Measurements from ENCODE around the gene TMC7. TPM values are rescaled to one million over a fixed set of nuclear protein-coding genes. Genes with fewer than 3 reads are reported as not detected.

The TMC7 gene
- total and polyA plus RNA-seq, 3 donors from 2014 or later, result 9.8 to 33.0 (median 14.6) TPM

- intact Hi-C loops (cut with DNase I; ENCODE audit: low total_unique reads), result no loop called here
- Histone ChIP-seq H3K9me3 (no peaks in the 10 kb centered on the region), H3K4me3 (no peak overlapping the region), H3K36me3 (ENCODE audit: low read depth, missing control alignments) (no peaks in the 10 kb centered on the region), H3K27me3 (no peaks in the 10 kb centered on the region), H3K4me1 (no peaks in the 10 kb centered on the region), H3K27ac (no peak overlapping the region)
- DNase-seq, result no peak
- no peak for TF ChIP-seq POLR2A (IDR thresholded peaks at IDR 0.05)
- TF ChIP-seq CTCF (IDR thresholded peaks at IDR 0.05), result no peak
Observed at GRCh38 chr16:19017179-19017578, 33.4 kb downstream of the TMC7 start.

GRCh38 chr16:19020689-19021088 is 37.0 kb downstream of the TMC7 start:
- TF ChIP-seq POLR2A (IDR thresholded peaks at IDR 0.05), result no peak
- no peak for TF ChIP-seq CTCF (IDR thresholded peaks at IDR 0.05)
- intact Hi-C loops (cut with DNase I; ENCODE audit: low total_unique reads), result no loop called here
- H3K4me1 ChIP-seq, result no peaks in the 10 kb centered on the region
- H3K27me3 ChIP-seq, result no peaks in the 10 kb centered on the region
- WGBS, 2 donors, result 92 to 94% methylated on average over 4 of the region's 4 CpGs
- H3K27ac ChIP-seq, result no peak overlapping the region
- DNase-seq, result no peak
- no peaks in the 10 kb centered on the region for H3K9me3 ChIP-seq
- no peaks in the 10 kb centered on the region for H3K36me3 ChIP-seq (ENCODE audit: low read depth, missing control alignments)
- H3K4me3 ChIP-seq, result no peak overlapping the region

GRCh38 chr16:19021747-19022146 is 38.0 kb downstream of the TMC7 start:
- no peak for DNase-seq
- Histone ChIP-seq H3K4me1 (no peaks in the 10 kb centered on the region), H3K4me3 (no peak overlapping the region), H3K9me3 (no peaks in the 10 kb centered on the region), H3K27ac (no peak overlapping the region), H3K36me3 (ENCODE audit: low read depth, missing control alignments) (no peaks in the 10 kb centered on the region), H3K27me3 (no peaks in the 10 kb centered on the region)
- intact Hi-C loops (cut with DNase I; ENCODE audit: low total_unique reads), result no loop called here
- 83 to 89% methylated on average over 4 of the region's 4 CpGs for WGBS, 2 donors
- TF ChIP-seq POLR2A (IDR thresholded peaks at IDR 0.05), result no peak
- TF ChIP-seq CTCF (IDR thresholded peaks at IDR 0.05), result no peak

GRCh38 chr16:19027416-19027815 is 43.7 kb downstream of the TMC7 start:
- Histone ChIP-seq H3K27me3 (no peaks in the 10 kb centered on the region), H3K4me1 (no peaks in the 10 kb centered on the region), H3K9me3 (no peaks in the 10 kb centered on the region), H3K4me3 (no peak overlapping the region), H3K36me3 (ENCODE audit: low read depth, missing control alignments) (no peaks in the 10 kb centered on the region), H3K27ac (no peak overlapping the region)
- no peak for DNase-seq
- TF ChIP-seq CTCF (IDR thresholded peaks at IDR 0.05) (no peak), POLR2A (IDR thresholded peaks at IDR 0.05) (no peak)
- intact Hi-C loops (cut with DNase I; ENCODE audit: low total_unique reads), result no loop called here
- WGBS, 2 donors, result 38 to 45% methylated on average over 3 of the region's 3 CpGs

- TF ChIP-seq CTCF (IDR thresholded peaks at IDR 0.05) (no peak), POLR2A (IDR thresholded peaks at IDR 0.05) (no peak)
- Histone ChIP-seq H3K27ac (no peak overlapping the region), H3K27me3 (no peaks in the 10 kb centered on the region), H3K36me3 (ENCODE audit: low read depth, missing control alignments) (no peaks in the 10 kb centered on the region), H3K4me1 (no peaks in the 10 kb centered on the region), H3K9me3 (no peaks in the 10 kb centered on the region), H3K4me3 (no peak overlapping the region)
- intact Hi-C loops (cut with DNase I; ENCODE audit: low total_unique reads), result no loop called here
- DNase-seq, result no peak
- WGBS, 2 donors, result 84 to 88% methylated on average over 6 of the region's 6 CpGs
Observed at GRCh38 chr16:19029980-19030379, 46.2 kb downstream of the TMC7 start.

Data from testis (tissue), 3 donors.